CD4-positive, alpha-beta T cell treated with Interleukin-17A for 1 hour (primary cell): ENCODE data around the gene PNN.
"Not testable (repeated sequence)": the region's sequence is repeated elsewhere in the genome, so short reads cannot be mapped to it uniquely, and the experiment has no call there.

Source experiments
- DNase-seq: peaks from one replicate; pipeline ENCODE4 v3.0.0-alpha.2; 2020

Gene PNN

DNA sequence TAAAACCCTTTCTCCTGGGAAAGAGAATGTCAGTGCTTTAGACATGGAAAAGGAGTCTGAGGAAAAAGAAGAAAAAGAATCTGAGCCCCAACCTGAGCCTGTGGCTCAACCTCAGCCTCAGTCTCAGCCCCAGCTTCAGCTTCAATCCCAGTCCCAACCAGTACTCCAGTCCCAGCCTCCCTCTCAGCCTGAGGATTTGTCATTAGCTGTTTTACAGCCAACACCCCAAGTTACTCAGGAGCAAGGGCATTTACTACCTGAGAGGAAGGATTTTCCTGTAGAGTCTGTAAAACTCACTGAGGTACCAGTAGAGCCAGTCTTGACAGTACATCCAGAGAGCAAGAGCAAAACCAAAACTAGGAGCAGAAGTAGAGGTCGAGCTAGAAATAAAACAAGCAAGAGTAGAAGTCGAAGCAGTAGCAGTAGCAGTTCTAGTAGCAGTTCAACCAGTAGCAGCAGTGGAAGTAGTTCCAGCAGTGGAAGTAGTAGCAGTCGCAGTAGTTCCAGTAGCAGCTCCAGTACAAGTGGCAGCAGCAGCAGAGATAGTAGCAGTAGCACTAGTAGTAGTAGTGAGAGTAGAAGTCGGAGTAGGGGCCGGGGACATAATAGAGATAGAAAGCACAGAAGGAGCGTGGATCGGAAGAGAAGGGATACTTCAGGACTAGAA lies 6.1 kb downstream of the PNN start:
- DNase-seq, result no peak

DNA sequence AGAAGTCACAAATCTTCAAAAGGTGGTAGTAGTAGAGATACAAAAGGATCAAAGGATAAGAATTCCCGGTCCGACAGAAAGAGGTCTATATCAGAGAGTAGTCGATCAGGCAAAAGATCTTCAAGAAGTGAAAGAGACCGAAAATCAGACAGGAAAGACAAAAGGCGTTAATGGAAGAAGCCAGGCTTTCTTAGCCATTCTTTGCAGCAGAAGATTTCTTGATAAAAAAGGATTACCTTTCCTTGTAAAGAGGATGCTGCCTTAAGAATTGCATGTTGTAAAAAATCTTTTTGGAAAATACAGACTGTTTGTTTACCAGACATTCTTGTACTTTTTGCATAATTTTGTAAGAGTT lies 6.6 kb downstream of the PNN start:
- DNase-seq, result no peak

DNA sequence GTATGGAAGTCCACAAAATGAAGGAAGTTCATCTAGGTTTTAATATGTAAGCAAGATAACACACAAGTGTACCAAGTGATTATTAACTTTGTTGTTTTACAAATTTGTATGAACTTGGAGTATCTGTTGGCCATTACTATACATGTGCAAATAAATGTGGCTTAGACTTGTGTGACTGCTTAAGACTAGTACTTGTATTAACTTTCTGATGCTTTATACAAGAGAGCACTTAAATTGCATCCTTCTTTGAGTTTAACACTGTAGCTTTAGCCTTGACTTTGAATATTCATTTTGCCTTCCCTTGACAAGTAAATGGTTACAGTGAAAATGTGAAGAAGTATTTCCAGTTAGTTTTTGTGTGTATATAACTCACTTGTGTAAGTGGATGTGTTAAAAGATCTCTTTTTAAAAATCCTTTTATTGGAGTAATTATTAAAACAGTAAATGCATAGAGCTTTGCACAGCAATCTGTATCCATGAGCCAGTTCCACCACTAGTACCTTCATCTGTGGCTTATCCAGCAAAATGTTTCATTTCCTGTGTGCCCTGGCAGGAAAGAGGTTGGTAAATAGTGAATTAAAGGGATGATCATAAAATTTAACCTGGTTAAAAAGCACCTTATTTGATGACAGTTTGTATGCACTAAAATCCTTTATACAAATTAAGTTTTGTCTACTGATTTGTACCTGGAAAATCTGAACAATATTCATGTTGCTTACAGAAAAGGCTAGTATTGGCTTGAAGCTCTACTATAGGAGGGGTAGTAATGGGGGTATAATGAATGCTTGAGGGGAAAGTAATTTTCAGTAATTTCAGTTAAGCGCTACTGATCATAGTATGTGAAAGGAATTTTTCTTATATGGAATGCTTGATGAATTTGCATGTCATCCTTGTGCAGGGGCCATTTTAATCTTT lies 8.0 kb downstream of the PNN start:
- DNase-seq, result no peak

DNA sequence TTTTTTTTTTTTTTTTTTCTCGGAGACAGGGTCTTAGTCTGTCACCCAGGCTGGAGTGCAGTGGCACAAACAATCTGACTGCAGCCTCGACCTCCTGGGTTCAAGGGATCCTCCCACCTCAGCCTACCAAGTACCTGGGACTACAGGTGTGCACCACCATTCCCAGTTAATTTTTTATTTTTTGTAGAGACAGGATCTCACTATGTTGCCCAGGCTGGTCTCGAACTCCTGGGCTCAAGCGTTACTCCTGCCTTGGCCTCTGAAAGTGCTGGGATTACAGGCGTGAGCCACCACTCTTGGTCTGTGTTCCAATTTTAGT lies 8.6 kb downstream of the PNN start:
- DNase-seq, result not testable (repeated sequence)

DNA sequence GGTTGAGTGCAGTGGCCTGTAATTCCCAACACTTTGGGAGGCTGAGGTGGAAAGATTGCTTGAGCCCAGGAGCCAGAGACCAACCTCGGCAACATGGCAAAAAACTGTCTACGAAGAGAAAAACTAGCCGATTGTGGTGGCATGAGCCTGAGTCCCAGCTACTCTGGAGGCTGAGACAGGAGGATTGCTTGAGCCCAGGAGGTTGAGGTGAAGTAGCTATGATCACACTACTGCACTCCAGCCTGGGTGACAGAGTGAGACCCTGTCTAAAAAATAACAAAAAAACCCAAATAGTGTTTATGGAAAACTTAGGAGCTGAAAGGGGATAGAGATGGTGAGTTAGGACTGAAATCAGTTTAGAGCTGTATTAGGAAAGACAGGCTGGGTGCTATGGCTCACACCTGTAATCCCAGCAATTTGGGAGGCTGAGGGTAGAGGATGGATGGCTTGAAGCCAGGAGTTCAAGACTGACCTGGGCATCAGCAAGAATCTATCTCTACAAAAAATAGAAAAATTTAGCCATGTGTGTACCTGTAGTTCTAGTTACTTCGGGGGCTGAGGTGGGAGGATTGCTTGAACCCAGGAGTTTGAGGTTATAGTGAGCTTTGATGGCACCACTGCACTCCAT lies 9.7 kb downstream of the PNN start:
- no peak for DNase-seq

DNA sequence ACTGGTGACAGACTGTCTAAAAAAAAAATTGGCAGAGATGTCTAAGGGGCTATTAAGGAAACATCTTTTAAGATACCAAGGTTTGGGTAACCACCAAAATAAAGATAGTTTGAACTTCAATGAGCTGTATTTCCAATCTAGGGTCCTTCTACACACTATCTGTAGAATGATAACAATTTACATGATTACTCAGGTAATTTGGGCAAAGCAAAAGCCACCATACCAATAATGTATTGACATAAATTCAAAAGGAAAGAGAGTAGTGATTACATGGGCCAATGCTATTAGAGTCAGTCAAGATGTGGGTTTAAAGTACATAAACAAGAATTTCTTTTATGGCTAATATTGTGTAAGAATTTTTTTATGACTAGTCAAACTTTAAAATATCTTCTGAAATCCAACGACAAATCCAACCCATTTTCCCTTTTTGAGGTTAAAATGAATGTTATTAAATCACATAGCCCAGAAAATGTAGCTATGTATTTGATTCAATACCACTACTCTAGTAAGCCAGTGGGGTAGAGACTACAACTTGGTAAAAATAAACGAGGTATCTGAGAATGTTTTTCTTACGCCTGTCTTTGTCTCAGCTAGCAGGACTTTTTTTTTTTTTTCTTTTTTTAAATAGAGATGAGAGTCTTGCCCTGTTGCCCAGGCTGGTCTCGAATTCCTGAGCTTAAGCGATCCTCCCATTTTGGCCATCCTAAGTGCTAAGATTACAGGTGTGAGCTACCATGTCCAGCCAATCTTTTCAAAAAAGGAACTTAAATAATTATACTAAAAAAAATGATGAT lies 10.4 kb downstream of the PNN start:
- no peak for DNase-seq

DNA sequence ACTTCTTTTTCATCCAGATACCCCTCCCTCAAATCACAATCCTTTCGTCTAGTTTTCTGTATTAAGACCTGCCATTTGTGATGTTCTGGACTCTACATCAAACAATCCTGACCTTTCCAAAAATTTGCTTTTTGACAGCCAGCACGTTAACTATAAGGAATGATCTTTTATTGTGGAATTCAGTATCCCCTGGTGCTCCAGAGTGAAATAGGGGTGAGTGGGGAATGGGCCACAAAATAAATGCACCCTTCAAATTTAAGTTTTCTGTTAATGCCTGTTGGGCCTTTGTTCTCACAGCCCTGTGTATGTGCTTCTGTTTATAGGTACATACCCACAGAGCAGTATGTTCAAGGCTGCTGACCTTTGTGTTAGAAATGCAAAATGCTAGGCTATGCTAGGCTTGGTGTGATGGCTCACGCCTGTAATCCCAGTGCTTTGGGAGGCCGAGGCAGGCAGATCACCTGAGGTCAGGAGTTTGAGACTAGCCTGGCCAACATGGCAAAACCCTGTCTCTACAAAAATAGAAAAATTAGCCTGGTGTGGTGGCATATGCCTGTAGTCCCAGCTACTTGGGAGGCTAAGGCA lies 12.0 kb downstream of the PNN start:
- DNase-seq, result no peak

DNA sequence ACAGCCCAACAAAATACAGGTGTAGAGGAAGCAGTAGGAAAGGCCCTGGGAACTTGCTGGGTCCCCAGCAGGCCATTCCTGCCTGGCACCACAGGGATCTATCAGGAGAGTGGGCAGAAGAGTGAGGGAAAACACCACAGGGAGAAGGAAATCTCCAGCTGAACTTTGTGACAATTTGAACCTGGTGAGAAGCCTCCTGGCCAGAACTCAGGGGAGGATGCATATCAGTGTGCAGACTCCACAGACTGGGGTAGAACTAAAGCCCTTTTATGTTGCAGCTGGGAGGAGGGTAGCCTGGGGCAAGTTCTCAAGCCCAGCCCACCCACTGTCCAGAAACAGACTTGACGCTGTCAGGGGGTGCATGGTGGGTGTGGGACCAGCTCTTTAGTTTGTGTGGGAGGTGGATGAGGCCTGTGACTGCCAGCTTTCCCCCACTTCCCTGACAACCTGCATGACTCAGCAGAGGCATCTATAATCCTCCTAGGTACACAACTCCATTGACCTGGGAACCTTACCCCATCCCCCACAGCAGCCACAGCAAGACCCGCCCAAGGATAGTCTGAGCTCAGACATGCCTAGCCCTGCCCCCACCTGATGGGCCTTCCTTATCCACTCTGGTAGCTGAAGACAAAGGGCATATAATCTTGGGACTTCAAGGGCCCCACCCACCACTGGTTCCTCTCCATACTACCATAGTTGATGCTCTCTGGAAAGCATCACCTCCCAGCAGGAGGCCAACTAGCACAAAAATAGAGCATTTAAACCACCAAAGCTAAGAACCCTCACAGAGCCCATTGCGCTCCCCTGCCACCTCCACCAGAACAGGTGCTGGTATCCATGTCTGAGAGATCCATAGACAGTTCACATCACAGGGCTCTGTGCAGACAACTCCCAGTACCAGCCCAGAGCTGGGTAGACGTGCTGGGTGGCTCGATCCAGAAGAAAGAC lies 28.9 kb downstream of the PNN start:
- DNase-seq, result no peak

DNA sequence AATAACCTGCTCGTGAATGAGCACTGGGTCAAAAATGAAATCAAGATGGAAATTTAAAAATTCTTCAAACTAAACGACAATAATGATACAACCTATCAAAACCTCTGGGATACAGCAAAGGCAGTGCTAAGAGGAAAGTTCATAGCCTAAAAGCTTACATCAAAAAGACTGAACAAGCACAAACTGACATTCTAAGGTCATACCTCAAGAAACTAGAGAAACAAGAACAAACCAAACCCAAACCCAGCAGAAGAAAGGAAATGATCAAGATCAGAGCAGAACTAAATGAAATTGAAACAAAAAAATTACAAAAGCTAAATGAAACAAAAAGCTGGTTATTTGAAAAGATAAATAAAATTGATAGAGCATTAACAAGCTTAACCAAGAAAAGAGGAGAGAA lies 32.4 kb downstream of the PNN start:
- DNase-seq, result not testable (repeated sequence)

DNA sequence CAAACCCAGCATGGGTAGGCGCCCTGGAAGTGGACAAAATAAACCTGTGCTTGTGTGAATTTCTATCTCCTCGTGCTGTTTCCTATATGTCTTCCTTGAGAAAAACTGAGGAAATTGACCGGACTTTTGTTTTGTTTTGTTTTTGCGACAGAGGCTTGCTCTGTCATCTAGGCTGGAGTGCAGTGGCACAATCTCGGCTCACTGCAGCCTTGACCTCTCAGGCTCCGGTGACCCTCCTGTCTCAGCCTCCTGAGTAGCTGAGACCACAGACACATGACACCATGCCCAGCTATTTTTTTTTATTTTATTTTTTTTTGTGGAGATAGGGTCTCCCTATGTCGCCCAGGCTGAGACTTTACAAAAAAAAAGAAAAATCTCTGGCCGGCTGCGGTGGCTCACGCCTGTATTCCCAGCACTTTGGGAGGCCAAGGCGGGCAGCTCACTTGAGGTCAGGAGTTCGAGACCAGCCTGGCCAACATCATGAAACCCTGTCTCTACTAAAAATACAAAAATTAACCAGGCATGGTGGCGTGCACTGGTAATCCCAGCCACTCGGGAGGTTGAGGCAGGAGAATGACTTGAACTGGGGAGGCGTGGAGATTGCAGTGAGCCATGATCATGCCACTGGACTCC lies 36.2 kb downstream of the PNN start:
- no peak for DNase-seq

DNA sequence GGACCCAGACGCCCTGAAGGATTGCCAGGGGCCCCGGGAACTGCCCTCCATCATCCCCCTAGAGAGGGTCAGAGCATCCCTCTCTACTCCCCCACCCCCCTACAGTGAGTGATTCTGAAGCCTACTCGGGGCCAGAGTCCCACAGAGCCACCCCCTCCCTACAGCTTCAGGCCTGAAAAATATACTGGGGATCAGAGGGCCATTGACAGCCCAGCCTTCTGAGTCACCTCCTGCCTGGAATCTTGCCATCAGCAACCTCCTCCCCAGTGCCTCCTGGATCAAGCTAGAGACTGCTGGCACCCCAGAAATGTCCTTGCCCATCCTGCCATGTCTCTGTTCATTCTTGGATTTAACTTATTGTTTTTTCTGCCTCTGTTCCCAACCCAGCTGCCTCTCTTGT lies 37.0 kb downstream of the PNN start:
- DNase-seq, result no peak

DNA sequence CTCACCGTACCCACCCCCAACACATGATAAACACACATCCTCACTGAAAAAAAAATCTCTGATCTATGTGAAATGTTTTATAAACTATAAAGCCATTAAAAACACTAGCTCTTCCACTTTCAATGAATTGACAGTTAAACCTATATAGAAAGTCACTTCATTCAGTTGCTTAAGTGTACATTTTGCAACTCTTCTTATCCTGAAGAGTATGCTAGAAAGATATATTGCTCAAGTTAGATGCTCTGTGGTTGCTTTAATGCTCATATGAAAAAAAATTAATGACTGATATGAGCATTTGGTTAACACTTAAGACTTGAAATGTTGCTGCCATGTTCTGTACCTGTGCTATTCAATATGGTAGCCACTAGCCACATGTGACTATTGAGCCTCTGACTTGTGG lies 37.6 kb downstream of the PNN start:
- no peak for DNase-seq

DNA sequence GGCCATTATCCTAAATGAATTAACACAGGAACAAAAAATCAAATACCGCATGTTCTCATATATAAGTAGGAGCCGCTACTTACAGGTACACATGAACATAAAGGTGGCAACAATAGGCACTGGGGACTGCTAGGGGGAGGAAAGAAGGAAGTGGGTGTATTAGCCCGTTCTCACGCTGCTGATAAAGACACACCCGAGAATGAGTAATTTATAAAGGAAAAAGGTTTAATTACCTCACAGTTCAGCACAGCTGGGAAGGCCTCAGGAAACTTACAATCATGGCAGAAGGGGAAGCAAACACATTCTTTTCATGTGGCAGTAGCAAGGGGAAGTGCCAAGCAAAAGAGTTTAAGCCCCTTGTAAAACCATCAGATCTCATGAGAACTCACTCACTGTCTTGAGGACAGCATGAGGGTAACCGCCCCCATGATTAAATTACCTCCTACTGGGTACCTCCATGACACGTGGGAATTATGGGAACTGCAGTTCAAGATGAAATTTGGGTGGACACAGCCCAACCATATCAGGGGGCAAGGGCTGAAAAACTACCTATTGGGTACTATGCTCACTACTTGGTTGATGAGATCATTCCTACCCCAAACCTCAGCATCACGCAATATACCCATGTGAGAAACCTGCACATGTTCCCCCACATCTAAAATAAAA lies 42.3 kb downstream of the PNN start:
- no peak for DNase-seq

DNA sequence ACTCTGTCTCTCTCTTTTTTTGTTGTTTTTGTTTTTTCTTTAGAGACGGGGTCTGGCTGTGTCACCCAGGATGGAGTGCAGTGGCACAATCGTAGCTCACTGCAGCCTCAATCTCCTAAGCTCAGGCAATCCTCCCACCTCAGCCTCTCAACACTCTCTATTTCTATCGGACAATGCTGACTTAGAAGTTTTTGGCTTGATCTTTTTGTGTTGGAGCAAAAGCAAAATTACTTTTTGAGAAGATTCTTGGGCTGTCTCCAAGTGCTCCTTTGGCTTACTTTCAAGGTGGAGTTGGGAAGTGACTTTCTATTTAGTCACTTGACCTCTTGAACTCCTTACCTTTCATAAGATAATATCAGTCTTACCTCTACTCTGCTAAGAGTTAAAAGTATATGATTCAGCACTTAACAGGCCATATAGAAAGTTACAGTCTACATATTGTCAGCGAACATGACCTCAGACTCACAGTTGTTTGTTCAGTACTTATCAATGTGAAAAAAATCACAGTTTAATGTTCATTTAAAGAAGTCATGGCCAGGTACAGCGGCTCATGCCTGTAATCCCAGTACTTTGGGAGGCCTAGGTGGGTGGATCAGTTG lies 43.2 kb downstream of the PNN start:
- no peak for DNase-seq

DNA sequence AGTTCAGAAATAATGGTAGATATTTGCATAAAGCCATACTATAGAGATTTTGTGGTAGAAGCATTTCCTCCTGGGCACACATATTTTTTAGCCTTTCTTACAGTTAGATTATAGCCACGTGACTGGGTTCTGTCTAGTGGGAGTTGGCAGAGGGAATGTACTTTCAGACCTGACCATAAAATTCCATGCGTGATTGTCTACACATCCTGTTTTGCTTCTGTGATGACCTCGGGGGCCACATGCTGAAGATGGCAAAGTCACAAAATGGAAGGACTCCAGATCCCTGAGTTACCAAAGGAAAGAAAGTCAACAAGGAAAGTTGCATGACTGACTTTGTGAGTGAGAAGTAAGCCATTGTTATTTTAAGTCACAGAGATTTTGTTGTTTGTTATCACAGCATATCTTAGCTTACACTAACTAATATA lies 44.0 kb downstream of the PNN start:
- no peak for DNase-seq

DNA sequence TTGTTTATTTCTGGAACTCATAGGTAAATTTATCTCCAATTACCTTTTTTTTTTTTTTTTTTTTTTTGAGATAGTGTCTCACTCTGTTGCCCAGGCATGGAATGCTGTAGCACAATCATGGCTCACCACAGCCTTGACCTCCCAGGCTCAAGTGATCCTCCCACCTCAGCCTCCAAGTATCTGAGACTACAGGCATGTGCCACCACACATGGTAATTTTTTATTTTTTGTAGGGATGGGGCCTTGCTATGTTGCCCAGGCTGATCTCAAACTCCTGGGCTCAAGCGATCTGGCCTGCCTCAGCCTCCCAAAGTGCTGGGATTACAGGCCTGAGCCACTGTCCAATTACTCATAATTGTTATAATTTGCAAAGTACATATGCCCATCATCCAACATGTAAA lies 45.4 kb downstream of the PNN start:
- not testable (repeated sequence) for DNase-seq

DNA sequence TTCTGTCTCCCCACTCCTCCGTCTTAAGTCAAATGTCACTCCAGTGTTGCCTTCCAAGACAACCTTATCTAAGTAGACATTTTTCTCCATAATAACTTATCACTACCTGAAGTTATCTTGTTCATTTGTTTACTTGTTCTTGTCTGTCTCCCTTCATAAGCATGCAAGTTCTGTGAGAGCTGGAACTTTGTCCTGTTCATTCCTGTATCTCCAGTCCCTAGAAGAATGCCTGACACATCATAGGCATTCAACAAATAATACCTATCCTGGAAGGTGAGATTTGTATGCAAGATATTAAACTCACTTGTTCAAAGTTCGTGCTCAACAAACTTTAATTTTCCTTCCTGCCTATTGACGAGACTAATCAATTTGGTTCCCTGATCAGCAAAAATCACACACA lies 53.0 kb downstream of the PNN start:
- DNase-seq, result no peak

DNA sequence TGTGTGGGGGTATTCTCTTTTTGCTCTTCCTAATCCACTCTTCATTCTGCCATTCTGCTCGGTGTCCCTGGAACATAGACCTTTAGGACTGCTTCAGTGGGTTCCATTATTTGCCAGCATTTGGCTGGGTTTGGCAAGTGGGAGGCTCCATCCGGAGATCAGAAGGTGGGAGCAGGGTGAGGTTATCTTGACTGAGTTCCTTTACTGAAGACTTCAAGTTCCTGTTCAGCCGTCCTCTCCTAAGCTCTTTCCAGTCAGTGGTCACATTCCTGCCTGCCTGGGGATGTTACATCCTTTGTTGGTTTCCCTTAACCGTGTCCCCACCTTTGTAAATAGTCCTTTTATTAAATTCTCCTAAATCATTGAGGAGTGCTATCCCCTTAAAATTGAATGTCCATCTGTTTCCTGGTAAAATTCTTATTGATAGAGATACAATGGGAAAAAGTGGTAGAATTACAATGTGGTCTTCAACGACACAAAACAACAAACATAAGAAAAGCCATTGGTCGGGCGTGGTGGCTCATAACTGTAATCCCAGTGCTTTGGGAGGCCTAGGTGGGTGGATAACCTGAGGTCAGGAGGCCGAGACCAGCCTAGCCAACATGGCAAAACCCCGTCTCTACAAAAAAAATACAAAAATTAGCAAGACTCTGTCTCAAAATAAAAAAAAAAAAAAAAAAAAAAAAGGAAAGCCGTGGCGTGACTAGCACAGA lies 53.6 kb downstream of the PNN start:
- peak; percentile 3 for DNase-seq

DNA sequence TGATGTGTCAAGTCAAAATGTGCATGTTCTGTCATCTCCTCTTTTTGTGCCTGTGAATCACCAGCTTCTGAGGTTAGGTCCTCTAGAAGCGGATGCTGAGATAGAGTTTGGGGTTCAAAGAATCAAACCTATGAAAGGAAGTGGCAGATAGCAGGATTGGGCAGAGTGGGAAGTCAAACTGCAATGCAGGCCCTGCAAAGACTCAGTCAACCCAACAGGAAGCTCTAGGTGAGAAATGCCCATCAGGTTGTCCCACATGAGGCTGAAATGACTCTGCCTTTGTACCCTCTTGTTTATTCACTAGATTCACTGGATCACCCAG lies 54.1 kb downstream of the PNN start:
- DNase-seq, result peak; percentile 78

DNA sequence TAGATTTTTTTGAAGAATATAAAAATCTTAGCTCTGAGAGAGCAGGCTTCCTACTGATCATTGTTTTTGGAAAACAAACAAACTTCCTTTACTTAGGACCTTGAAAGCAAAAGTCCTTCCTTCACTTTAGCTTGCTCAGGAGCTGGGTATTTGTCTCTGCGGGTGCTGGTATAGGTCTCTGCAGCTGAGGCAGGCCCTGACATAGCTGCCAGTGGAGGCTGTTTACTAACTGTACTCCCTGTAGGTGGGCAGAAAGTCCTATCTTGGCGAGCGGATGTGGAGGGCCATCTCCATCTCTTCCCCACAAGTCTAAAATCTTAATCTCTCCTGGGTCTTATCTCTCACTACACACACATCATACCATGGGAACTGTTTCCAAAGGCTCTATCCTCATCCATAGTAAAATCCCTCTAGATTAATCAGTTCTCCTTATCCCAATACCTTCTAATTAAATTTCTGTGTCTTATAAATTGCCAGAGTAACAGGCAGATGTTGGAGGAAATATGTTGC lies 54.6 kb downstream of the PNN start:
- no peak for DNase-seq
